ENCODE measurements around the gene ABLIM2.
"Not testable (repeated sequence)": the region's sequence is repeated elsewhere in the genome, so short reads cannot be mapped to it uniquely, and the experiment has no call there.

The ABLIM2 gene

DNA sequence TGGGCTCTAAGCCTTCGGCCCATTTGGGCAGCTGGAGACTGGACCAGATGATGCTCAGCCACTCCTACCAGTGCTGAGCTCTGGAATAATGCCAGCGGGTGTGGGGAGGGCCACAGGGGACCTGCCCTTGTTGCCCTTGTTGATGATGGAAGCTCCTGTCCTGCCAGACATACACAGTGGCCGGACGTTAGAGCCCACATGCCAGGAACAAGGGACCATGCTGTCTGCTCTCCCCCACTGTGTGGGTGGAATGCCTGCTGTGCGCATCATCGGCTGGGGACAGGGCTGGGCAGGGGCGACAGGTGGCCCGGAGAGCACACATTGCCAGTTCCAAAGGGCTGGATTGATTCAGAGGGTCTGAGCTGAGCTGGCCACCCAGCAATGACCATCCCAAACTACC, 2.0 kb downstream of the ABLIM2 start:
- DNase-seq (ENCODE audit: low spot score), result no peak

DNA sequence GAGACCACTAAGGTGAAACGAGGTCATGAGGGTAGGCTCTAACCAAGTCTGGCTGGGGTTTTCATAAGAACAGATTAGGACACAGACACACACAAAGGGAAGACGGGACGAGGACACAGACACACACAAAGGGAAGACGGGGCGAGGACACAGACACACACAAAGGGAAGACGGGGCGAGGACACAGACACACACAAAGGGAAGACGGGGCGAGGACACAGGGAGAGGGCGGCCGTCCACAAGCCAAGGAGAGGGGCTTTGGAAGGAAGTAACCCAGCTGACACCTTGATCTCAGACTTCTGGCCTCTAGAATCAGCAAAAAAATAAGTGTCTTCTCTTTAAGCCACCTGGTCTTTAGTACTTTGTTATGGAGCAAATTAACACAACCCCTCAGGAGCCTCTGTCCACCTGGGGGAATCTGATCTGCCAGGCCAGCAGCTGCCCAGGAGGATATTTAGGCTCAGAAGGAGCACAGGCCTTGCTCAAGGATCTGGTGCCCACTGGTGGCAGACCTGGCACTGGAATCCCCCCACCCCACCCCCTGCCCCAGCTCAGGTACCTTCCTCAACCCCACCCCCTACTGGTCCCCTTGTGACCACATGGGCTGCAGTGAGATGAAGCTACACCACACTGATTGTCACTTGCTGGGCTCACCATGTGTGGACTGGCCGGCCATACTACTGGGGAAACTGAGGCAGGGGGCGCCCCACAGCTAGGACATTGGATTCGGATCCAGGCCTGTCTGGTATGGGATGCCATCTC, 2.8 kb downstream of the ABLIM2 start:
- DNase-seq (ENCODE audit: low spot score), result no peak

DNA sequence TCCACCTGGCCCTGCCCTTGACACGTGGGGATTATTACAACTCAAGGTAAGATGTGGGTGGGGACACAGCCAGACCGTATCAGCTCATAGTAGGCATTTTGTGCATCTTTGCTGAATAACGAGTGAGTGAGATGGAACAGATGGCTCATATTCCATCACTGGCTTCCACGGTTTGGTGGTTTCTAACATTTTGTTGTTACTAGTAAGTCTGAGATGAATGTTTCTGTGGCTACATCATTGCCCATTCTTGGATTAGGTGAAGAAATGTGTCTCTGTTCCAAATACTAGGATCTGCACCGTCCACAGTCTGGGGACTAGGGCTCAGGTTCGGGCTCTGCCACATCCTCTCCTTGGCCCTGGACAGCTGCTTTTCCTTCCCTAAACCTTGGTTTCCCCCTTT, 3.6 kb downstream of the ABLIM2 start:
- no peak for DNase-seq (ENCODE audit: low spot score)

DNA sequence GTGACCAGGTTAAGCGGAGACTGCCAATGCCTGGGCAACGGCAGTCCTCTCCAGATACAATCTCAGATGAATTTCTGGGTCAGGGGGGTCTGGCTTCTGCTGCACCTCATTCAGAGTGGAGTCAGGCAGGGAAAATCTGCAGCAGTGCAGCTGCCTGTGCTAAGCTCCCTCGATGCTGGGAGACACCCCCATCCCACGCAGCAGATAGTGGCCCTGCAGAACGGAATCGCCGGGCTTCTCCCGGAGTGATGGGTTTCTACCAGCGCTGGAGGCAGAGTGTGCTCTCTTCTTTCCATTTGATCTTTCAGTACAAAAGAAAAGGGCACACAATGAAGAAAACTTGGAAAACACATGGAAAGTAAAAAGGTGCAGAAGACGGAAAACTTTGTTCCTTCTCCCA, 5.2 kb downstream of the ABLIM2 start:
- no peak for DNase-seq (ENCODE audit: low spot score)

DNA sequence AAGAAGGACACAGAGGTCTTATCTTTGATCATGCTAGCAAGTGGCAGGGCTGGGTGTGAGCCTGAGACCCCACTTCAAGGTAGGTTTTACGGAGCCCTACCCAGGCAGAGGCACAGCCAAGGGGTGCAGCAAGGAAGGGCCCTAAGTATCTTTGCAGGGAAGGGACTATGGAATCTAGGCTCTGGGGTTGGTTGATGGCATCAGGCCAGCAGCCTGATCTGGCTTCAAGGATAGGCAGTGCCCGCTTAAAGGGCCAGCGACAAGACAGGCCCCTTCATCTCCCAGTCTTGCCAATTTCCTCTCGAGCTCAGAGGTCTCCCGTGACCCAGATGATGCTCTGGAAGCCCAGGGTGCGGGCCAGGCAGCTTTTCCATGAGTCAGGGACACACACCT, 5.8 kb downstream of the ABLIM2 start:
- no peak for DNase-seq (ENCODE audit: low spot score)

DNA sequence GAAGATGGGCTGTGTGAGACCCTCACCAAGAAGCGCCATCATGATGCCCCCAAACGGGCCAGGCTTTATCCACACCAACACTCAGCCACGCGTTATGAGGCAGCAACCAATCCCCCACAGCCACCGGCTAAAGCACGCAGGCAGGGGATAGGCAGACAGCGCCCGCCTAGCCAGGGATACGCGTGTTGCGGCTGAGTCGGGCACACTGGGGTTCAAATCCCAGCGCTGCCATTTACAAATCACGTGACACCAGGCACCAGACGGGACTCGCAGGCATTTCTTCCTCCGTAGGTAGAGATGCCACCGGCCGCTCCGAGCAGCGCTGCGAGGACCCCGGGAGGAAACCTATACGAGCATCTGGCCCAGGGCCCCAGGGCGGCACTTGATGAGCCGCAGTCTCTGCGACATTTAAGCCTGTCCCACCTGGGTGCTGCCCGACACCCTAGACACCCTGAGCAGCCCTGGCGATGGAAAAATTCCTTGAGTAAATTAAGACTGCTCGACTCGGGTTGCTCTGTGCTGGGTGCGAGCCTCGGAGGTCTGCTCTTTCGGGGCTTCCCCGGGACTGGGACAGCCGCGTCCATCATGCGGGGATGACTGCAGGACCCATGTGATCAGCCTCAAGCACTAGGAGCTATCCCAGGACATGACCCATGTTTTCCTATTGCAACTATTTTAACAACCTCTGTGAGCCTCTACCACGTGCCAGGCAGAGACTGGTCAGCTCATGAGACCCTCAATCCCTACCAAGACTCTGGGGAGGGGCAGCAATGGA, 6.3 kb downstream of the ABLIM2 start:
- no peak for DNase-seq (ENCODE audit: low spot score)

DNA sequence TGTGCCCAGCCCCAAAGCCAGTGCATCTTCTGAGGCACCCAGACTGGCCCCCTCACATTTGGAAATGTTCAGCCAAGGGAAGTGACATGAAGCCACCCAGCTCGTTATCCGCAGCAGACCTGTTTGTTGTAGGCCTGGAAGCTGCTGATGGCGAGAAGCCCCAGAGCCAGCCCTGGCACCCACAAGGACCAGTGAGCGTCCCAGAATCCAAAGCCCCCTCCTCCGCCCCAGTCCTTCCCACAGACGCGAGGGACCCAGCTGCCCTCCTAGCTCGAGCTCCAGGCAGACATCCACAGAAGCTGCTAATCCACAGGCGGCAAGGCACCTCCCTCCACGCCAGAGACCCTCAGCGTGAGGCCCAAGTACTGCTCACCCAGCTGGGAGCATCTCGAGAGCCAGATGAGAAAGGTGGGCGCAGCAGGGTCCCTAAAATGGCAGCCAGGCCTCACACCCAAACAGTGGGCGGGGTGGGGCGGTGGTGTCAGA, 7.4 kb downstream of the ABLIM2 start:
- DNase-seq (ENCODE audit: low spot score), result no peak

DNA sequence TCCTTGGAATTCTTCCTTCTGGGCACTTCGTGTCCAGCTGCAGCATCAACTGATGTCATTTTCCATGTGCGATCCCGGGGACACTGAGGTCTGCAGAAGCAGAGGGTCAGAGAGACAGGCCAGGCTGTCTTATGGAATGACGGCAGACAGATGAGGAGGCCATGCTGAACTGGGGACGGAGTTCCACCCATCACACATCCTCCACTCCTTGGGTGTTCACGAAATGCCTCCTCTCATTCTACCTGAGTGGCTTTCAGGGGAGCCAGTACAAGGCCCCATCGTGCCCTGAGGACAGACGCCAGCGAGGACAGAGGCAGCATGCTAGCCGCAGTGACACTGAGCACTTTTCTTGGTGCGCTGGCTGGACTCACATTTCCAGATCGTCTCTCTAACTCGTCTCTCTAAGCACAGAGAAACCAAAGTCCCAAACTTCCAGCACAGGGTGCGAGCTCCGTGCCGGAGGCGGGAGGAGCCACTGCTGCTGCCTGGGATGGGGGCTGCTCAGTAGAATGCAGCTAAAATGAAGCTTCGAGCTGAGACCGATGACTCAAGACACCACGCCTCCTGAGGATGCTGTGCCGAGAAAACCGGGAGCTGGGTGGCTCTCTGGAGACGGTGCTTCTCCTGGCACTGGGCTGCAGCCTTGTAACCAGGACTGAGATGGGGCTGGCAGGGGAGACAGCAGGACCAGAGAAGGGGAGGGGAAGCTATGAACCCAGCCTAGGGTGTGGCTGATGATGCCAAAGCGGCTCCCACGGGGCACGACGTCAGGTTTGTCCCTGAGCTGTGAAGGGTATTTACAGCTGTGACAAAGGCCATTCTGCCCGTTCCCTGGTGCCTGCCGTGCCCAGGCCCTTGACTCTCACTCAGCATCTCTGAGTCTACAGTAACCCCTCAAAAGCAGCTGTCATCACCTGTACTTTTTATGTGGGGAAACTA, 8.2 kb downstream of the ABLIM2 start:
- no peak for DNase-seq (ENCODE audit: low spot score)

DNA sequence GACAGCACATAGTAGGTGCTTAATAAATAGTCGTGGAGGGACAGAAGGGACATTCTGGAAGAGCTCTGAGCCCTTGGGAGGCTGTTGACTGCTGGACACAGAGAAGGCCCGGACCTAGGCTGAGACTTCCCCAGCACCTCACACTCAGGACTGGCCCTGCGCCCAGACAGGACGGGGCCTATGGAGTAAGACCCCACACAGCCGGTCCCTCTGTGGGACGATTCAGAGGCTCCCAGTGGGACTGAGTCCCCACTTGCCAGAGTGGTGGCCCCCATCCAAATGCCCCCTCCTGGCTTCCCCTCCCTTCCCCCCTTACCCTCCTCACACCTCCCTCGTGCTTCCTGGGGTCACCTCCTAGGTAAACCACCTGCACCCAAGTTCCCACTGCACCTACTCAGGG, 8.9 kb downstream of the ABLIM2 start:
- no peak for DNase-seq (ENCODE audit: low spot score)

DNA sequence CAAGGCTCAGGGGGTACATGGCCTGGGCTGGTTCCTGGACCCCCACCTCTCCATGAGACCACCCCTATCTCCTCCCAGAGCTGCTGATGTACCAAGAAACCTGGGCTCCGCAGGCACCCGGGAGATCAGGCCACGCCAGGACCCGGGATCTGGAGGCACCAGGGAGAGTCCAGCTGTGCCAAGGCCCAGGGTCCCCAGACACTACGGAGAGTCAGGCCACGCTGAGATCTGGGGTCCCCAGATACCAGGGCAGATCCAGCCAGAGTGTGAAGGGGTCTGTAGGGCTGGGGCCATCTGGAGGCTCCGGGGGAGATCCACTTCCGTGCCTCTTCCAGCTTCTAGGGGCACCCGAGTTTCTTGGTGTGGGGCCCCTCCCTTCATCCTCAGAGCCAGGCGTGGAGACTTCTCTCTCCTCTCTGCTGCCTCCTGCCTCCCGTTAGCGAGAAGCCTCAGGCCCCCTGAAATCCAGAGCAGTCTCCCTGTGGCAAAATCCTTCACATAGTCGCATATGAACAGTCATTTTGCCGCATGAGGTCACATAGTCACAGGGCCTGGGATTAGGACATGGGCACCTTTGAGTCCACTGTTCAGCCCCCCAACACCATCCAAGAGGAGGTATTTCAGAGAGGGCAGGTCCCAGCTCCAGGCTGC, 9.7 kb downstream of the ABLIM2 start:
- no peak for DNase-seq (ENCODE audit: low spot score)

DNA sequence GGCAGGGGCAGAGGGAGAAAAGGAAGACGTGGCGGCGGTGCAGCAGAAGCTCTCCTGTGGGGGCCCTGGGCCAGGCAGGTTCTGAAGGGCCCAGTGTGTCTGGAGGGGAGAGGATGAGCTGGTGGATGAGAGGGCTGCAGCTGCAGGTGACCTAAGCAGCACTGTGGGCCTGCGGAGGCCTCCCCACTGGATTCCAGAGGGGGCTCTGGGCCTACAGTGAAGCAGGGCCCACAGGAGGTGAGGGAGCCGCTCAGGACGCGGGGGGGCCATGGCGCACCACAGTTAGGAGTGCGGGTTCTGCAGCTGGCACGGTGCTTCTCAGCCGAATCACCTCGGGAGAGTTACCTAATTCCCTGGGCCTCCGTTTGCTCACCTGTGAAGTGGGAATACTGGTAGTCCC, 10.5 kb downstream of the ABLIM2 start:
- DNase-seq (ENCODE audit: low spot score), result no peak

DNA sequence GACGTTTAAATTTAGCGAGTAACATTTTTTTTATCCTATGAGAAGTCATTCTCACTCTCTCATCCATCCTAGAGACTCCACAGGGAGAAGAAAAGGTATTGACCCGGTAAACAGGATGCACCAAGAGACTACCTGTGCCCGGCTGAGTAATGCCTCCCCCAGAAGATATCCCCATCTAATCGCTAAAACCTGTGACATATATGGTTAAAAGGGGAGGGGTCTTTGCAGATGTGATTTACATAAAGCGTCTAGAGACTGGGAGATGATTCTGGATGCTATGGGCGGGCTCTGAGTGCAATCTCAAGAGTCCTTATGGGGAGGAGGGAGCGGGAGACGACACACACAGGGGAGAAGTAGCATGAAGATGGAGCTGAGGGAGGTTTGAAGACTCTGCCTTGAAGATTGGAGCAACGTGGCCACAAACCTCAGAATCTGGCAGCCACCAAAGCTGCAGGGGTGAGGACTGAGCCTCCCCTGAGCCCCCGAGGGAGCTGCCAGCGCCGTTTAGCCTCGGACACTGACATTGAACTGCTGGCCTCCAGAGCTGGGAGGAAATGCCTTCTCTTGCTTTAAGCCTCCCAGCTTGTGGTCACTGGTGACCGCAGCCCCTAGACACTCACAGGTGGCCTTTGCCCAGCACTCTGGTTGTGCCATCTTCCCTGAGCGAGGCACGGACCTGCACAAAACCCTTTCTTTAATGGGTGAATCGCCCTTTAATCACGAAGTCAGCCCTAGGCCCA, 11.2 kb downstream of the ABLIM2 start:
- no peak for DNase-seq (ENCODE audit: low spot score)

DNA sequence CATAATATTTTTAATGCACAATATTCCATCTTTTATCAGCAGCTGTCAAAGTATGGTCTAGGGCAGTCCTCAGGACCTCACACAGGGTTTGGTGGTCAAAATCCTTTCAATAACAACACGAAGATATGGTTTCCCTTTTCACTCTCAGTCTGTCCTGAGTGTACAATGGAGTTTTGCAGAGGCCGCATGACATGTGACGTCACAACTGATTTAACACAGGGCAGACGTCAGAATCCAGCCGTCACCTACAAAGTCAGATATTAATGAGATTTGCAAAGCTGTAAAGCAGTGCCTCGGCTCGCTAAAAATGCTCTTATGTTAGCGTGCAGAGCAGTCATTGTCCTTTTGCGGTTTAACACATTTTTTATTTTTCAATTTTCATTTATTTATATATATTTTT, 12.5 kb downstream of the ABLIM2 start:
- no peak for DNase-seq (ENCODE audit: low spot score)

DNA sequence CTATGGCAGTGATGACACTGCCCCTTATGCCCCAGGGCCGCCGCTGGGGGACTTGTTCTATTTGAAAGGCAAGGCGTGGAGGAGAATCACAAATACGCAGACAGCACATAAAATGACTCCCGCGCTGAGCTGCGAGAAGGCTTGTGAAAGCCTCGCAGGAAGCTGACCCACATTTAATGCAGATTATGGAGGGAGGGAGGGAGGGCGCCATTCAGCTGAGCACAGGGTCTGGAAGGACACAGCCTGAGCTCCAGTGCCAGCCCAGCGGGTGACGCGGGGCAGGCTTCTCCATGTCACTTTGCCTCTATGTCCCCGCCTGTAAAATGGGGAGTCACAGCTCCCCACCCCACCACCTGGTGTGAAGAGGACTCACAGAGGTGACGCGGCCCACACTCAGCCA, 14.3 kb downstream of the ABLIM2 start:
- no peak for DNase-seq (ENCODE audit: low spot score)

DNA sequence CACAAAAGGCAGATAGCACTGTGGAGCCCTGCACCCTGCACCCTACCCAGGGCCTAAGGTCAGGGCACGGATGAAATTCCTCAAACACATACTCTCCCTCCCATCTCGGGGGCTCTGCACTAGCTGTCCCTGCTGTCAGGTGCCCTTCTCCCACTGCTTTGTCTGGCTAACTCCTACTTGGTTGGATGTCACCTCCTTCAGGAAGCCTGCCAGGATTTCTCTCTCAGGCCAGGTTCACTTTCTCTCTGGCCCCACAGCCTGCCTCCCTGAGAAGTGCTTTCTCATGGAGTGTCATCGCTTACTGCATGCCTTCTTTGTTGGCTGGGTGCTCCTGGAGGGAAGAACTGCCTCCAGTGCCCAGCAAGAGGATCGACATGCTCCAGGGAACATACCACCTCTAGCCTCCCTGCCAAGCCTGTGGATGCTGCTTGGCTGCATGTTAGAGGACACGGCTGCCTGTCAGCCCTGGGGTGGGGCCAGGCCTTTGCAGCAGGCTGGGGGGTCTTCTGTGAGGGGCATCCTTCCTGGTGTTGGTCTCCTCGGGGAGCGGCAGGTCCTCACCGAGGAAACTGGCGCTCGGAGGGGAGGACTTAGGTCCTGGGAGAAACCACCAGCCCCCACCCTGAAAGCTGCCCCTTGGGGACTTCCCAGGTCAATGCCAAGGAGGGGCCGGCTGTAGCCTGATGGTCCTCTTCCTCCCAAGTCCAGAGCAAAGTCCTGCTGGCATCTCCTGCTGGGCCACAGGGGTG, 15.0 kb downstream of the ABLIM2 start:
- DNase-seq (ENCODE audit: low spot score), result no peak

DNA sequence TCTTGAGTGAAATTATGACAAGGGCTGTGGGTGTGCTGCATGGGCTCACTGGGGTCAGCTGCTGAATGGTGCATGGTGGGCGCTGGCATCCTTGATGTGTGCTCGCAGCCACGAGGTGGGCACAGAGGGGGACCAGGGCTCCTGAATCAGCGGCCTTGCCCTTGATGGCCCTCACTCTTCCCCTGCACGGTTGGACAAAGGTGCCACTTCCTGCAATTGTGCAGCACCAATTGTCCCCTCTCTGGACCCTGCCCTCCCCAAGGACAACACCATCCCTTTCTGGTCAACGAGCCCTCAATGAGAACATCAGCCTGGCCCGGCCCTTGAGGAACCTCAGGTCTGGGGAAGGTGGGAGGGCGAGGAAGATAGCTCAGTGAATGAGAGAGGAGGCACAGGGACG, 16.1 kb downstream of the ABLIM2 start:
- DNase-seq (ENCODE audit: low spot score), result no peak

DNA sequence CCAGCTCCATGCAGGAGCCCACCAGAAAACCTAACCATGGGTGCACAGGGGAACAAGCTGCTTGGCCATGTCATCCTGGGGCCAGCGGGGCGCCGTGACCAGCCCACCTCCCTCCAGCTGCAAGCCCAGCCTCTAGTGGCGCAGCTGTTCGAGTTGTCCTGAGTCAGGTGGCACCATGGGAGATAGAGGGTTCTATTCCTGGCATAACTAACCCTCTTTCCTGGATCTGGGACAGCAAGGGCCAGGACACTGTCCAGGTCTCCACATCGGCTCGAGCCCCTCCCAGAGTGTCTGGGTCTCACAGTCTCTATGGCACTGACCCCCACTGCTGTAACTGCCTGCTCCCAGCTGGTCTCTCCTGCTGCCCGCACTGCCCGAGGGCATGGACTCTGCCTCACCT, 16.7 kb downstream of the ABLIM2 start:
- no peak for DNase-seq (ENCODE audit: low spot score)

DNA sequence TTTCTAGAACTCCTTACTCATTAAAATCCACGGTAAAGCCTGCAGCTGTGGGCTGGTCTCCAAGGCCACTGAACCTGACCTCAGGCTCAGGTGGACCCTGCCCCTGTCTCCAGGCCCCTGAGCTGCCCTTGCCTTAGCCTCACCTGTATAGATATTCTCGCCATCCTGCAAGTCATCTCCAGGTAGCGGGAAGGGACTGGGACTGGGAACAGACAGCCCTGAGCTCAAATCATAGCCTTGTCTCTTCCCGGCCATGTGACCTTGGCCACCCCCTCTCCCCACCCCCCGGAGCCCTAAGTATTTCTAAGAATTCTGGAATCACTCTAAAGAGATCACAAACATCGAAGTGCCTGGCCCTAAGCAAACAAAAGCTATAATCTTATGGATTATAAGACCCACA, 17.7 kb downstream of the ABLIM2 start:
- DNase-seq (ENCODE audit: low spot score), result no peak

DNA sequence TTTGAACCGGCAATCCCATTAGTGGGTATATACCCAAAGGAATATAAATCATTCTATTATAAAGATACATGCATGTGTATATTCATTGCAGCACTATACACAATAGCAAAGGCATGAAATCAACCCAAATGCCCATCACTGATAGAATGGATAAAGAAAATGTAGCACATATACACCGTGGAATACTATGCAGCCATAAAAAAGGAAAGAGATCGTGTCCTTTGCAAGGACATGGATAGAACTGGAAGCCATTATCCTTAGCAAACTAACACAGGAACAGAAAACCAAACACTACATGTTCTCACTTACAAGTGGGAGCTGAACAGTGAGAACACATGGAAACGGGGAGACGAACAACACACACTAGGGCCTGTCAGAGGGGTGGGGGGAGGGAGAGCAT, 18.9 kb downstream of the ABLIM2 start:
- not testable (repeated sequence) for DNase-seq (ENCODE audit: low spot score)

DNA sequence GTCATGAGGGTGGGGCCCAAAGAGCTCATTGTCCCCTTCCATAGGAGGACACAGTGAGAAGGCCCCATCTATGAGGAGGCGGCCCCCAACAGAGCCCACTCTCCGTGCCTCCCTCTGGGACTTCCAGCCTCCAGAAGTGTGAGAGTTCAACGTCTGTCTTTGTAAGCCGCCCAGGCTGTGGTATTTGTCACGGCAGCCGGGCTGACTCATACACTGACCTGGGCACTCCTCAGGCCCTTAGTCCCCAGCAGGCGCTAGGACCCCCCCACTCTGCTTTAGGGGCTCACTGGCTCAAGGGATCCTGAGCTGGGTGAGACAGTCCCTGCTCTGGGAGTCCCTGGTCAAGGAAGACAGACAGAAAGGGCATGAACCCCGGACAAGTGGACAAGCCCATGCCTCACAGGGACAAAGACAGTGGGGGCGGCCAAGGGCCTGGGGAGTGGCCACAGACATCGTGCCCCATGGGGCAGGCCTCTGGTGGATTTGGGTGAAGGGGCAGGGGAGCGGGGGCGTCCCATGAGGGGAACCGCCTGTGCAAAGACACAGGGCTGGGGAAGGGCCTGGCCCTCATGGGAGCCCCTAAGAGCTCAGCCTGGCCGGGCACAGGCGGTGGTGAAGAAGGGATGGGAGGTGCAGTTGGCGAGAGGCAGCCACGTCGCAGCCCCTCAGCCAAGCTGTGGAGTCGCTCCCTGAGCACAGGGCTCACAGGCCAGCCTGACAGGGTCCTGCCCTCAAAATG, 21.5 kb downstream of the ABLIM2 start:
- DNase-seq (ENCODE audit: low spot score), result no peak
